NCI-H2196 (cell line): ENCODE measurements around the gene FMN1.

Source experiments
- DNase-seq: peaks from one replicate; lab custom pipeline; 2025; ENCODE audit not compliant: unreplicated experiment; lab: John Stamatoyannopoulos, UW

The FMN1 gene

GRCh38 chr15:33158366-33158765 lies 36.1 kb downstream of the FMN1 start:
- no peak for DNase-seq

DNA sequence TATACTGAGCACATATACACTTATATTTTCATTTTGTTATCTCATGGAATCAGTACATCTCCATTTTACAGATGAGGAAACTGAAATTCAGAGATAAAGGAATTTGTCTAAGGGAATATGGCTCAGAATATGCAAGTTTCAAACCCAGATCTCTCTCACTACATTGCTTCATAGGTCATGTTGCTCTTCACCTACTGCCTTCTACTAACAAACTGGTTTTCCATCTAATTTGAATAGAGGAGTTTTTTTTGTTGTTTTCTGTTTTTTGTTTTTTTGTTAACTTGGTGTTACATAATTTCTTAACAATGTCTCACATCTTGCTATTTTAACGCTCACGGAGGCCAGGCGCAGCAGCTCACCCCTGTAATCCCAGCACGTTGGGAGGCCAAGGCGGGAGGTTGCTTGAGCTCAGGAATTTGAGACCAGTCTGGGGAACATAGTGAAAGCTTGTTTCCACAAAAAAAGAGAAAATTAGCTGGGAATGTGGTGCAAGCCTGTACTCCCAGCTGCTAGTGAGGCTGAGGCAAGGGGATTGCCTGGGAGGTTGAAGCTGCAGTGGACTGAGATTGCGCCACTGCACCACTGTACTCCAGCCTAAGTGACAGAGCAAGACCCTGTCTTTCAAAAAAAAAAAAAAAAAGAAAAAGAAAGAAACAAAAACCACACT lies 37.0 kb downstream of the FMN1 start:
- no peak for DNase-seq

DNA sequence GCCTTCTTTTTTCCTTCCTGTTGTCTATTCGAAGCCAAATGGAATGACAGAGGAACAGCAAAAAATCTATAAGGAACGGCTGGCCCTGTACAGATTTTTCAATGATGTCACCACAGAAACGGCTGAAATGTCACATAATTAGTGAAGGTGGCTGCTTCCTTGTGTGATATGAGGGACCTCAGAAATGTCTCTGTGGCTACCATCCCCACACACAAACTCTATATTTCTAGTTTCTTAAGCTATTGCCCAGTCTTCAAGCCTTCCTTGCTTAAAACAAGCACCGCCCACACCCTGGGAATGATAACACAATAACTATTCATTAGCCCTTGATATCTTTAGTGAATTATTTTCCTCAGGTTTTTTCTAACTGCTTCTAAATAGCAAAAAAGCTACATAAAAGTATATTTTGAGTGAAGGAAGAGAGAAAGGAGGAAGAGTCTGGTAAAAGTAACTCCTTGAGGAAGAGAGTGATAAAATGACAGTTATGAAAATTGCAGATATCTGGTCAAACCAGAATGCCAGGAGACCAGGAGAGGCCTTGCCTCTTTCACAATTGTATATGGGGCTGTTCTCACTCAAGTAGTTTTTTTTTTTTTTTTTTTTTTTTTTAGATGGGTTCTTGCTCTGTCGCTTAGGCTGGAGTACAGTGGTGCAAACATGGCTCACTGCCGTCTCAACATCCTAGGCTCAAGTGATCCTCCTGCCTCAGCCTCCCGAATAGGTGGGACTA lies 38.7 kb downstream of the FMN1 start:
- DNase-seq = no peak

DNA sequence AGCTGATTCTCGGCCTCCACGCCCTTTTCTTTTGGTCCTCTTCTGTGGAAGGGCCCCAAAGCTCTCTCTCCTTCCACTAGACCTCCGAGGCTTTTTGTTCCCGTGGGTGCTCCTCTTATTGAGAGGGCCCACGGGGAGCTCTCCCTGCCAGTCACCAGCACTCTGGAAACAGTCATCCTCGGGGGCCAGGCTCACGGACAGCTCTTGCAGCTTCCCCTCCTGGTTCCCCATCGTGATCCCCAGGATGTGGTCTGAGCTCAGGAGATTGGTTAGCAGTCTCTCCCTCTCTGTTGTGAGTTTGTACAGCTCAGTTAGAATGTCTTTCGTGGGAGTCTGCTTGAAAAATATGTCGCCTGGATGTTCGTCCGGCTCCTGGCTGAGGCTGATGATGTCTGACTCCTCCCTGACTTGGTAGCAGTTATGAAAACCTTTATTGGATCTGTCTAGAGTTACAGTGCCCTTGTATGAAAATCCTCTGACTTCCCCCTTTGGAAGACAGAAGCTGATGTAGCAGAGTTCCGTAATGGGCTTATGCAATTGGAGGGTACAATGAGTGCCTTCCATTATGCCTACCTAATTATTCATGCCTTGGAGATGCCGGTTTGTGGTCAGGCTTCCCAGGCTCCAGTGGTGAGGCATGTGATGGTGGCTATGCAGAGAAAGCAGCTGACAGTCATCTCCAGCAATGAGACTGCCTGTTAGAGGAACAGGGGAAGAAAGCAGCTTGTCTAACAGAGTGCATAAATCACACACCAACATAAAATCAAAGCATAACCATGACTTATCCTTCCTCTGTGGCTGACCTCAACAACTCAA lies 40.0 kb downstream of the FMN1 start:
- no peak for DNase-seq

- no peak for DNase-seq
Observed at GRCh38 chr15:33153548-33153947, 41.0 kb downstream of the FMN1 start.

DNA sequence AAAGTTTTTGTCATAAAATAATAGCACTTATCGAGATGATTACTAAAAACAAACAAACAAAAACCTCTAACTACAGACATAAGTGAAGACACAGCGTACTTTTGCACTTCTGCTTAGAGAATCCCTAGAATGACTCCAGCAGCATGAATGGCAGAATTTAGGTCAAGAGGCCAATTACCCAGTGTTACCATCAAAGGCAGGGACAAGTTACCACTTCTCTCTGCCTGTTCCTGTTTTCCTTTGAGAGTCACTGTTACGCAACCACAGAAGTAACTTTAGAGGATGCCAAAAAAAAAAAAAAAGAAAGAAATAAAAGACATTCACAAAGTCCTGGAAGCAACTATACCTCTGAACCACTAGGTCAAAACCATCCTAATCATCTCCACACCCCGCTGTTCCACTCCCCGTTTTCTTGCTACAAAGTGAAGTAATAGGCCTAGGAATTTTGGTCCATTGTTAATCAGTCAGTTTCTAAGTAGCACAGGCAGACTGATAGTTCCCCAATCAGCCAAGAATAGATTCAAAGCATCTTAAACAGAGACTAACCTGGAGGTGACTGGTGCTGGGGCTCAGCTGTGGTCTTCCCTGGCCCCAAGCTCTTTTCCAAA lies 41.9 kb downstream of the FMN1 start:
- DNase-seq = peak; percentile 2

DNA sequence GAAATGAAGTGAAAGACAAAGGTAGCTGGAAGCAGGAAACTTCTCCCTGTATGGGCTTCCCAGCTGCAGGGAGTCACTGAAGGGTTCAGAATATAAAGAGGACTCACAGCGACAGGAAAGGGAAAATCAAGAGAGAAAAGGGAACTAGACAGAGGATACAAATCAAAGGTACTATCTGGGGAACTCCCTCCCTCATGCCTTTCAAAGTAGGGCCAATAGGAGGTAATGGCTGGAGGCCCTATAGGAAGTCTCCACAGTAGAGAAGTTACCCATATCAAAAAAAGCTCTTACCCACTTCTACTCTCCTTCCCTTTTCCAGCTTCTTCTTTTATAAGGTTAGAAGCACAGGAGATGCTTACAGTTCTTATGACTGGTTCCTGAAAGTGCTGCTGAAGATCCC lies 43.5 kb downstream of the FMN1 start:
- DNase-seq = no peak

GRCh38 chr15:33150431-33150941 lies 44.0 kb downstream of the FMN1 start:
- DNase-seq = no peak

- no peak for DNase-seq
Observed at GRCh38 chr15:33149919-33150318, 44.6 kb downstream of the FMN1 start.

- no peak for DNase-seq
Observed at GRCh38 chr15:33148129-33148751, 46.3 kb downstream of the FMN1 start.

DNA sequence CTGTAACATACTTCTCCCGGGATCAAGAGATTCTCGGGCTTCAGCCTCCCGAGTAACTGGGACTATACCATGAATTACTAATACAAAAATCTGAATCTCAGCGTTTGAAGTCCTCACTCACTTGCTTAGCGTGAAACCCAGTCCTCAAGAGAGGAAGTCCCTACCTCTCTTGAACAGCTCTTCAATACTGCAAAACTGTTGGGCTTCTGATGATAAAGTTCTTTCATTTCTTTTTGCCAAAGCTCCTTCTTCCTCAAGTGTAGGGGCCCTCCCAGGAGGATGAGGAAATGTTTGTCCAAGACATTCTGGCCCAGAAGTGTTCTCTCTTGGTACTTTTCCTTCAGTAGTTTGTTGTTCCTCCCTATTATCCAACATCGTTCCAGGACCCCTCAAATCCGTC lies 48.5 kb downstream of the FMN1 start:
- no peak for DNase-seq

DNA sequence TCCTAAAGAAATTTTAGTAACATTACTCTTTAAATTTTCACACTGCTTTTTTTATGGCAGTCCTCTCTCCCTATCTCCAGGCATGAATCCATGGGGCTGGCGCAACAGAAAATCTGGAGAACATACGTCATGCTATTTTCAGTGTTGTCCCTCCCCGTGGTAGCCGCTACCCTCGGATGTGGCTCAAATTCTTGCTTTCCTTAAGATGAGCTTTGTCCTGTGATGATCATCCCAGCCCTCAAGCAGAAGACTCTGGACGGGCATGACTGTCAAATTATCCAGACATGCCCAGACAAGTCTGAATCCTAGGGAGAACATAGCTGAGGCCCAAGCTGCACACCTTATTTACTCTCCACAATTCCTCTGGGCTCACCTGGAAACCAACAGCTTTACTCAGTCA lies 49.1 kb downstream of the FMN1 start:
- DNase-seq = no peak

DNA sequence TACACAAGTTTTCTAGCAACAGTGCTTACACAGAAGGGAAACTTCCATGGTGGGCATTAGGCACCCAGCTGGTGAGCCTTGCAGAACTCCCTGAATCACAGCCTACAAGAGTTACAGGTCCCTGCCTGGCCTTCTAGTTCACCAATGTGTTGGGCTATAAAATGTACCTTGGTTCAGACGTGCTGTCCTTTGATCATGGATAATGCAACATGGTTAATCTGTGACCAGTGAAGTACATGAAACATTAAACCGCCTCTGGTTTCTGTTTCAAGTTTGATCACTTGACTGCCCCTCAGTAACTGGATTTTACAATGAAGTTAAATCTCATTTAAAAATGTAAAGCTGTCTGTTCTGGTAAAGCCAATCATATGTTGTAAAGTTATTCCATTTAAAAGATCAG lies 51.8 kb downstream of the FMN1 start:
- no peak for DNase-seq

GRCh38 chr15:33138000-33138399 lies 56.5 kb downstream of the FMN1 start:
- DNase-seq = no peak

- DNase-seq = no peak
Observed at GRCh38 chr15:33137101-33137500, 57.4 kb downstream of the FMN1 start.

GRCh38 chr15:33136353-33136752 lies 58.2 kb downstream of the FMN1 start:
- DNase-seq = no peak

- DNase-seq = no peak
Observed at GRCh38 chr15:33135355-33135781, 59.1 kb downstream of the FMN1 start.

- peak; percentile 32 for DNase-seq
Observed at GRCh38 chr15:33132722-33133345, 61.7 kb downstream of the FMN1 start.

- no peak for DNase-seq
Observed at GRCh38 chr15:33132233-33132580, 62.3 kb downstream of the FMN1 start.

GRCh38 chr15:33131552-33132232 lies 62.8 kb downstream of the FMN1 start:
- DNase-seq = no peak
